NCI-H146 treated with DMSO at 0.1 percent for 48 hours (cell line): ENCODE results near the gene NRG4.
"Not testable (repeated sequence)": the region's sequence is repeated elsewhere in the genome, so short reads cannot be mapped to it uniquely, and the experiment has no call there.

Source experiments
- DNase-seq: peaks from one replicate; lab custom pipeline; 2025; ENCODE audit not compliant: unreplicated experiment; lab: John Stamatoyannopoulos, UW

The NRG4 gene

DNA sequence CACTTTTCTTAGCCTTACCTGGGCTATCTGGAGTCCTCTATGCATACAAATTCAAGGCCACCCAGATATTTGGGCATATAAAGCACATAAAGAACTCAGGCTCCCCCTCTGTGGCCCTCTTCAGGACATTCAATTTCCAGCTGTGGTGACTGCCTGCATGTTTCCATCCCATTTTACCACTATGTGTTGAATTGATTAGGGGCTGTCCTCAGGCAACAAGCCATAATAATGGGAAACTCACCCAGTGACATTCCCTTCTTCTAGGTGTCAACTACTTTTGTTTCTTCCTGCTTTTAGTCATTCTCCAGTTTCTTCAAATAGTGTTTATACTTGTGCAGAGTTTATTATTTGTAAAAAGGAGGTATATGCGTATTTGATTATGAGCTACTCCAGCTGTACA lies 18.0 kb downstream of the NRG4 start:
- no peak for DNase-seq

DNA sequence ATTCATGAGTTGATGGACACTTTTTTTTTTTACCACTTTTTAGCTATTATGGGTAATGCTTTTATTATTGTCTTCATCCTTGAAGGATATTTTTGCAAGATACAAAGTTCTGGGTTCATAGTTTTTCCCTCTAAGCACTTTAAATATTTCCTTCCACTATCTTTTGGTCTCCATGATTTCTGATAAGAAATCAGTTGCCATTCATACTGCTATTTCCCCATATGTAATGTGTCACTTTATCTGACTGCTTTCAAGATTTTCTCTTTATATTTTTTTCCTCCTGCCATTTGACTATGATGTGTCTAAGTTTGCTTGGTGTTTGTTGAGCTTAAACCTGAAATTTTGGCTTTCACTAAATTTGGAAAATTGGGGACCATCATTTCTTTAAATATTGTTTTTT lies 19.3 kb downstream of the NRG4 start:
- DNase-seq = no peak

DNA sequence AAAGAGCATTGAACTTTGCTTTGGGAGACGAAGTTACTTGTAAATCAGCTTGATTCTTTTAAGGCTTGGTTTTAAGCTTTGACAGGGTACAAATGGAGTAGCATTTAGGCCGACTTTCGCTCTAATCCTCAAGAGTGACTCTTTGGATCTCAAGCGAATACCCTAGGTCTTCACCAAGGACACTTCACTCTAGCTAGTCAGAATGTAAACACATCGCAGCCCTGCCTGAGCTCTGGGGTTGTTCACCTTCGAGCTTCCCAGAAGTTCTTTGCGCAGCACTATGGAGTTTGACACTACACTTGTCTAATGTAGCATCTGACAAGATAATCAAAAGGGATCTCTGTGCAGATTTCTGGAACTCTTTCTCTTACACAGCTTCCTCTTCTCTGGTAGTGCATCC lies 22.3 kb downstream of the NRG4 start:
- no peak for DNase-seq

DNA sequence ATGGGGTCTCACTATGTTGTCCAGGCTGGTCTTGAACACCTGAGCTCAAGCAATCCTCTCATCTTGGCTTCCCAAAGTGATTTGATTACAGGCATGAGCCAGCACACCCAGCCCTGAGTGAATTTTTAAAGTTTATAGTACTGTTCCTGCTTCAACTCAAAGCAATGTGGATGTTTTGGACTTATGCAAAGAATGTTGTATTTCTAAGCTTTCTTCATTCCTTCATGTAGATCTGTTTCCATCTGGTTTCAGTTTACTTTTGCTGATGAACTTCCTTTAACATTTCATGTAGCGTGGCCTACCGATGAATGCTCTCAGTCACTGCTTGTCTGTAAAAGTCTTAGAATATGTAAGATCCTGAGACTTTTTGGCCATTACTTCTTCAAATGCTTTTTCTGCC lies 23.2 kb downstream of the NRG4 start:
- DNase-seq = no peak

DNA sequence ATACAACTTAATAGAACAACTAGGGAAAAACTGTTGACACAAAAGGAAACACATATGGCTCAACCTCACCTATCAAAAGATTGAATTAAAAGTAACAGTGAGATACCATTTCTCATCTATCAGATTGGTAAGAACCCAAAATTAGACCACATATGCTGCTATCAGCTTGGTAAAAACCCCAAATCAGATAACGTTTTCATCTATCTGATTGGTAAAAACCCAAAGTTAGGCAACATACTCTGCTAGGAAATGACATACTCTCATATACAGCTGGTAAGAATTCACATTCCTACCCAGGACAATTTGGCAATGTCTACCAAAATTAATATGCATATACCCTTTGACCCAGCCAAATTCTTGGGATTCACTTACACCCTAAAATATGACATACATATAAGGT lies 26.3 kb downstream of the NRG4 start:
- no peak for DNase-seq

DNA sequence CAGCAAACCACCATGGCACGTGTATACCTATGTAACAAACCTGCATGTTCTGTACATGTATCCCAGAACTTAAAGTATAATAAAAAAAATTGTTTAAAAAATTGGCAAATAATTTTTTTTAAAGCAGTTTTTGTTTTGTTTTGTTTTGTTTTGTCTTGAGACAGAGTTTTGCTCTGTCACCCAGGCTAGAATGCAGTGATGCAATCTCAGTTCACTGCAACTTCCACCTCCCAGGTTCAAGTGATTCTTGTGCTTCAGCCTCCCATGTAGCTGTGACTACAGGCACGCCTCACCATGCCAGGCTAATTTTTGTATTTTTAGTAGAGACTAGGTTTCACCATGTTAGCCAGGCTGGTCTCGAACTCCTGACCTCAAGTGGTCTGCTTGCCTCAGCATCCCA lies 27.5 kb downstream of the NRG4 start:
- not testable (repeated sequence) for DNase-seq

DNA sequence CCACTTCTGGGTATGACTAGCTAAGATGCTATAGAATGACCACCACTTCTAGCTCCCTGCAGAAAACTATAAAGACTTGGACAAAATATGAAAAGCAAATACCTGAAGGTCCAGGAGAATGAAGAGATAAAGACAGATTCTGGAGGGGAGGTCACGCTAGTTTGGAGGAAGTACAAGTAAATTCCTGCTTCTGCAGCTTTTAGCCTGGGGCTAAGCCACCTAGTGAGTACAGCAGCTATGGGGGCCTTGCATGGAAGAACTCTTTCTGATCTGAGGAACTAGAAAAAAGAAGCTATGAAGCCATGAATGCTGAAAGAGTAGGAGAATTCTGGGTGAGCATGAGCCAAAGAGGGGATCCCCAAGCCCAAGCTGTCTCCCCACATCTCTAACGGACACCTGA lies 29.8 kb downstream of the NRG4 start:
- DNase-seq = no peak

DNA sequence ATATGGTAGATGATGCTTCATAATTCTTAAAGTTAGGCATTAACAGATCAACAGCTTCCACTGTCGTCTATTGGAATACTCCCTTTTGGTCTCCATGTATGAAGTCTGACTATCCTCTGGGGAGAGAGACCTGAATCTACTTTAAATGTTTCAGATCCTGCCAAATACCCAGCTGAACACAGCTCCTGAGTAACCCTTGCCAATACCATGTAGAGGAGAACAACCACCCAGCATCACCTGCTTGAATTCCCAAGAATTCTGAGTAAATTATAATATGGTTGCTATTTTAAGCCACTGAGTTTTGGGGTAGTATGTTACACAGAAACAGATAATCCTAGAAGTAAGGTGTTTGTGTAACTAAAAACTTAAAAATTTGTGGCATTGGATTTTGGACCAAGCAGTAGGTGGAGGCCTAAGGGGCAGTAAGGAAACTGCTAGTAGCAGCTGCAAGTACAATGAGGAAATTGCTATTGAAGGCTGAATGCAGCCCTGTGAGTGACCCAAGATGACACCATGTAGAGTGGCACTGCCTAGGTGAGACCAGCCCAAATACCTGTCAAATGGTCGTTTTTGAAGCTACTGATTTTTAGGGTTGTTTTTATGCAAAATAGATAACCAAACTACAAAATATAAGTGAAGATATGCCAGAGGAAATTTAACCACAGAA lies 30.9 kb downstream of the NRG4 start:
- DNase-seq = no peak

DNA sequence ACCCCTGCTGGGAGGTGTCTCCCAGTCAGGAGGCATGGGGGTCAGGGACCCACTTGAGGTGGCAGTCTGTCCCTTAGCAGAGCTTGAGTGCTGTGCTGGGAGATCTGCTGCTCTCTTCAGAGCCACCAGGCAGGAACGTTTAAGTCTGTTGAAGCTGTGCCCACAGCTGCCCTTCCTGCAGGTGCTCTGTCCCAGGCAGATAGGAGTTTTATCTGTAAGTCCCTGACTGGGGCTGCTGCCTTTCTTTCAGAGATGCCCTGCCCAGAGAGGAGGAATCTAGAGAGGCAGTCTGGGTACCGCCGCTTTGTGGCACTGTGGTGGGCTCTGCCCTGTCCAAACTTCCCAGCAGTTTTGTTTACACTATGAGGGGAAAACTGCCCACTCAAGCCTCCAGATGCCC lies 35.5 kb downstream of the NRG4 start:
- not testable (repeated sequence) for DNase-seq

DNA sequence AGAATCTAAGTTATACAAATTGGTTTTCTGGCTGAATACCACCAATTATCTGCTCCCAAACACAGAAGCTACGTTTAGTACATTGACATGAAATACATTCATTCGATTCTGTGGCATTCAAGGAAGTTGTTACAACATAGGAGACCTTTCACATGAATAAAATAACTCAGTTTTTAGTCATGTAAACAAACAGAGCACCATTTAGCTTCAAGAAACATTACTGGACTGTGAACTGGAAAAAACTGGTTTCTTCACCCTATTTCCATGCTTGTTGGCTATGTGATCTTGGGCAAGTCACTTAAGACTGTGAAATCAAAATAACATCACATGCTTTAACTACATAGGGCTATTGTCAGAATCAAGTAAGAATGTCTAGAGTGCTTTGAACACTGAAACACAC lies 46.2 kb downstream of the NRG4 start:
- no peak for DNase-seq

DNA sequence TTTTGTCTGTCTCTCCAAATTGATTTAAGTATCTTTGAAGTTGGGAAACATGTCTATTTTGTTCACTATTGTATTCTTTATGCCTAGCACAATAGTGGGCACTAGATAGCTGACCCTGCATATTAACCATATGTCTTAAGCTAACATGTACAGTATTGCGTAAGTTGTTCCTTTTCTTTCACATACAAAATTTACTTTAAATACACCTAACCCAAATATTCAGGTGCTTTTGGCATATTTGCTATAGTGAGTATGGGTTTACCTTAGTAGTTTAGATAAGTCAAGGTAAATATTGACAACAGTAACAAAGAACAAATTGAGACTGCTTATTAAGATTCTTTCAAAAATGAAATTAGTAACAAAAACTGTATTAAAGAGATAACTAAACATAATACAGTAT lies 50.9 kb downstream of the NRG4 start:
- DNase-seq = no peak

DNA sequence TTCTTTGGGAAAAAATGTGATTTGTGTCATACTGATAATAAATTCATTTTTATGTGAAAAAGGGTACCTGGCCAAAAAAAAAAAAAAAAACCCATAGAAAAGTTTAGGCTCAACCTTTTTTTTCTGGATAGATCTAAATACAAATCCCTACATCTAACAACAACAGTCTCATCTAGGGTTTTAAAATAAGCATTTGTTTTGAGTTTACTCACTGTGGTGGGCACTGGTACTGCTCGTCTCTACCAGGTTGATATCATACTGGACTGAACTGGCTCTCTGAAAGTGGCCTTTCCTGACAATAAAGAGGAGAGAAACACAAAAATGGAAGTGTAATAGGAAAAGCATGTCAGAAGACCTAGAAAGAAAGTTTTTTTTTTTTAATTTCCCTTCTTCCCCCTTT lies 56.5 kb downstream of the NRG4 start:
- no peak for DNase-seq

DNA sequence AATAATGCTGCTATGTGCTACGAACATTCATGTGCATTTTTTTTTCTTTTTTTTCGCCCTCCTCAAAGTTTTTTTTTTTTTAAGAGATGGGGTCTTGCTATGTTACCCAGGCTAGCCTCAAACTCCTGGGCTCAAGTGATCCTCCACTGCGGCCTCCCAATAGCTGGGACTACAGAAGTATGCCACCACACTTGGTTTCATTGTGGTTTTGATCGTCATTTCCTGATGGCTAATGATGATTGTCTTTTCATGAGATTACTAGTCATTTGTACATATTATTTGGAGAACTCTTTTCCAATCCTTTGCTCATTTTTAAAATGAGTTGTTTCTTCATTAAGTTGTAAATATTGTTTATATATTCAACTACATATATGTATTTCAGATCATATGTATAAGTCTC lies 59.7 kb downstream of the NRG4 start:
- DNase-seq = no peak

DNA sequence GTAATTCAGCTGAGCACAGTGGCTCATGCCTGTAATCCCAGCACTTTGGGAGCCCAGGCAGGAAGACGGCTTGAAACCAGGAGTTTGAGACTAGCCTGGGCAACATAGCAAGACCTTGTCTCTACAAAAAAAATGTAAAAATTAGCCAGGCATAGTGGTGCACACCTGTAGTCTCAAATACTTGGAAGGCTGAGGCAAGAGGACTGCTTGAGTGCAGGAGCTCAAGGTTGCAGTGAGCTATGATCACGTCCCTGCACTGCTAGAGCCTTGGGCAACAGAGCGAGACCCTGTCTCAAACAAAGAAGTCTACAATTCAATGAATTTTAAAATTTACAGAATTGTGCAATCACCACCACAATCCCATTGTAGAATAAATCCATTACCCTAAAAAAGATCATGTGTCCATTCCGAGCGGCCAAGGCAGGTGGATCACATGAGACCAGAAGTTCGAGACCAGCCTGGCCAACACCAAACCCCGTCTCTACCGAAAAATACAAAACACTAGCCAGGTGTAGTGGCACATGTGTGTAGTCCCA lies 63.4 kb downstream of the NRG4 start:
- no peak for DNase-seq

DNA sequence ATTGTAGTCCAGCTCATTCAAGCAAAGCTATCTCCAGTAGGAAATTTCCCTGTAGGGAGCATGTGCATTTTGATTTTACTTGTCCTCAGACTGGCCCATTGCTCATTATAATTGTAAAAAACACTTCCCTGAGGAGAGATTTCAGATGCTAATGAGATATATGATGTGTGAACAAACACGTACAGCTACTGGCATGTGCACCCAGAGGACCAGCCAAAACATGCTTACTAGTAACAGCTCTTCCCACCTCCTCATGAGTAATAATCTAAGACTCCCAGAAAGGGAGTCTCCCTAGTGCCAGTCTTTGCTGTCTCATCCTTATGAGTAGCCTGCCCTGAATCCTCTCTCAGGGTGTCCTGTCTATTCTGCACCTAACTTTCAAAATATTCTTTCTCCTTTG lies 65.1 kb downstream of the NRG4 start:
- no peak for DNase-seq

DNA sequence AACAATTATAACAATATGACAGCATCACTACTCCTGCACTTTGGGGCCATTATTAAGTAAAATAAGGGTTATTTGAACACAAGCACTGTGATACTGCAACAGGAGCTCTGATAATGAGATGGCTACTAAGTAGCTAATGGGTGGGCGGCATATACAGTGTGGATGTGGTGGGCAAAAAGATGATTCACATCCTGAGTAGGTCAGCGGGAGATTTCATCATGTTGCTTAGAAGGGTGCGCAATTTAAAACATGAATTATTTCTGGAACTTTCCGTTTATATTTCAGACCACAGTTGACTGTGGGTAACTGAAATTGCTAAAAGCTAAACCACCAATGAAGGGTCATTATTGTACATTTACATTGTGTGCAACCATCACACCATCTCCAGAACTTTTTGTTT lies 66.3 kb downstream of the NRG4 start:
- no peak for DNase-seq

DNA sequence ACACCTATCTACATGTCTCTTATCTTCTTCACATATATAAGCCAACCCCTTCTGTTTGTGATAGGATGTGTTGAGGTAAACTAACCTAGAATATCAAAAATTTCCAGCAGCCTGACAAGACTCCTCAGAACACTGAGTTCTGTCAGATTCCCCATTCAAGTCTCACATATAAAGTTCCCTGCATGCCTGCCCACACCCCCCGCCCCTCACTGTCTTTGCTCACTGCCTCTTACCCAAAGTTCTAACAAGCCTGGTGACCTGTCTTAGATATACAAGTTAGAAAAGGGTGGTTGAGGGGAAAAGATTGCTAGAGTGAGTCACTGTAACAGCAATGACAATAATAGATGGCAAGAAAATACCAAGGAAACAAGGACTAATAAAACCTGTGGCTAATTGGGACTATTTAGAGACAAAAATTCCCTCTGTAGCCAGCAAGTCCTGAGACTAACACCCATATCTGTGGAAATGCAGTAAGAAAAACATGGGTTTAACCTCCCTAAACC lies 68.5 kb downstream of the NRG4 start:
- no peak for DNase-seq

DNA sequence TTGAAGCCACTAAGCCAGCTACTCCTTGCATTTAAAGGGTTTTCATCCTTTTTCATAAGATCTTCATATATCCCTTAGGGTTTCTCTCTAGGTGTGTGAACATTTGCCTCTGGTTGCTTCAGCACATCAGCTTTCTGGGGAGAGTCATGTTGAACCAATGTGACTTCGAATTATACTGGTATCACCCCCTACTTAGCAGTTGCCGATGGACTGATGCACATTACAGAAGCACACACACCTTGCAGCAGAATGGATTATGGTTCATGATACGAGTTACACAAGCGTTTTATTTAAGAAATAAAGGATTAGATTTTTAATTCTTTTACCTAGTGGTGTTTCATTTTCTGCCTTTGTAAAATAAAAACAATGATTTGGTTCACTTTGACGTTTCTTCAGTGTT lies 69.0 kb downstream of the NRG4 start:
- no peak for DNase-seq

DNA sequence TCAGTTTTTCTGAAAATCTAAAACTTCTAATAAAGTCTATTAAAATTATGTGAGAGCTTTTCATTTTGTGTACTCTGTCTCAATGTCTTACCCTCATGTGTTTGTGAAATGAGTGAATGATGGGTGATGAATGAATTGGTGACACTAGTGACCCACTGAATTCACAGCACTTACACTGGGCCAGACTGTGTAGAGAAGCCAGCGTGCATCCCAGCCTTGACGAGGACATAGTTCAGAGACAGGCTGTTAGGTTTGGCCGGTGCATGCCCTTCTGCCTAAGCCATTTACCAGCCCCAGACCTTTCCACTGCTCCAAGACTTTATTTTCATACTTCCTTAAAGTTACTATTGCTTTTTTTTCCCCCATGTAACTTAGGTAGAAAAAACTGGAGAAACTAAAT lies 69.8 kb downstream of the NRG4 start:
- DNase-seq = no peak

DNA sequence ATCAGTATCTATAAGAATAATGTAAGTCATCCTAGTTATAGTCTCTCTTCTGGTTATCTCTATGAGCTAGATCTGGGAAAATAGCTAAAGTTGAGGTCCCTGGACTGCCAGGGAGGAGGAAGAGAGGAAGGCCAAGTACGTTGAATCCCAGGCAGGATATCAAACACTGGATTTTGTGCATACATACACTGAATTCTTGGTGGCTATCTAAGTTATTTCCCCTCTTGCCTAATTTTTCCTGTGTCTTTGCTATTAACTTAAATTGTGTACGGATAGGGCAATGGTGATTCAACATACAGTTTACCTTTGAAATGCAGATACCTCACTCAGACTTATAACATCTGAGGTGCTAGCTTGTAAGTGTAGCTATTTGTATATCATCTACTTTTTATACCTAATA lies 81.4 kb downstream of the NRG4 start:
- DNase-seq = no peak

DNA sequence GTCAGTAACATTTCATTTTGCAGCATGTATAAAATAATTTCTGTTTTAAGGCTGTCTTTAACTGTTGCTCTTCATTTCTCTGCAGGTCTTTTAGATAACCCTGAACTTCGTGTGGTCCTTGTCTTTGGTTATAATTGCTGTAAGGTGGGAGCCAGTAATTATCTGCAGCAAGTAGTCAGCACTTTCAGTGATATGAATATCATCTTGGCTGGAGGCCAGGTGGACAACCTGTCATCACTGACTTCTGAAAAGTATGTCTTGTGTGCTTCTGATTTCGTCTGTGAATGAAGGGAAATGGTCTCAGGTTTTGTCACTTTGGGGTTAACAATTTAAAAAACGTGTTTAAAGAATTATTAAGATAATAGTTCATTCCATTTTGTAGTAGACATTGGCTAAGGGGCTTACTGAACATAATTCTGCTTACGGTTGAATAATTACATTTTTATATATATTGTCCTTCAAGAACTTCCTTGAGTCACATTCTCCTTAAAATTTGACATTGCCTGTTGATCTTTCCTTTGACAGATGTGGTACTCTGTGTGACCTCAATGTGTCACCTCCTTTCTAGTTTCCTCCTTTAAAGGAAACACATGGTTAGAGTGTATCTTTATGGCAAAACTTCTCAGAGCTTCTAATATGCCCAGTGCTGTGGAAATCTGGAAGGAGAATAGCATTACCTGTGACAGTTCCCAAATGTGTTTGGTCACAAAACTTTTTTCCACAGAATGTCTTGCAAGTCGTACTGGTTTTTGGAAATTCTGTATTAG lies 82.2 kb downstream of the NRG4 start:
- no peak for DNase-seq
